ENCODE results near the gene KIF13A. TPM values are rescaled to one million over a fixed set of nuclear protein-coding genes. Genes with fewer than 3 reads are reported as not detected.

Gene KIF13A
- total and polyA plus RNA-seq, 9 of the 15 experiments (the other 6 are each of a cell fraction or from before 2014, with no cell fraction given) = 3.6 to 44.3 (median 29.7) TPM

- TF ChIP-seq ZNF232 (CRISPR knock-in tag; IDR thresholded peaks at IDR 0.05) = no peak
- no peak for TF ChIP-seq PURB (CRISPR knock-in tag; IDR thresholded peaks at IDR 0.05; ENCODE audit: low read depth)
- TF ChIP-seq KAT8 (IDR thresholded peaks at IDR 0.05; ENCODE audit: low read depth) = no peak
- TF ChIP-seq, protein P1, sequence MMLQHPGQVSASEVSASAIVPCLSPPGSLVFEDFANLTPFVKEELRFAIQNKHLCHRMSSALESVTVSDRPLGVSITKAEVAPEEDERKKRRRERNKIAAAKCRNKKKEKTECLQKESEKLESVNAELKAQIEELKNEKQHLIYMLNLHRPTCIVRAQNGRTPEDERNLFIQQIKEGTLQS (IDR thresholded peaks at IDR 0.05) = peak; percentile 18; the same call in 1 of the 2 replicates
- TF ChIP-seq, protein P1 (CRISPR knock-in tag; conservative IDR thresholded peaks at IDR 0.05) = no peak
- no peak for TF ChIP-seq TOE1 (IDR thresholded peaks at IDR 0.05; ENCODE audit: borderline replicate concordance)
- no peak for TF ChIP-seq TOE1 (CRISPR knock-in tag; IDR thresholded peaks at IDR 0.05; ENCODE audit: borderline replicate concordance, low read depth)
- no peak for TF ChIP-seq ZNF311 (CRISPR knock-in tag; IDR thresholded peaks at IDR 0.05)
- peak; percentile 93 for TF ChIP-seq CBX5 (IDR thresholded peaks at IDR 0.05; ENCODE audit: borderline replicate concordance, low read depth)
- TF ChIP-seq, protein P2, sequence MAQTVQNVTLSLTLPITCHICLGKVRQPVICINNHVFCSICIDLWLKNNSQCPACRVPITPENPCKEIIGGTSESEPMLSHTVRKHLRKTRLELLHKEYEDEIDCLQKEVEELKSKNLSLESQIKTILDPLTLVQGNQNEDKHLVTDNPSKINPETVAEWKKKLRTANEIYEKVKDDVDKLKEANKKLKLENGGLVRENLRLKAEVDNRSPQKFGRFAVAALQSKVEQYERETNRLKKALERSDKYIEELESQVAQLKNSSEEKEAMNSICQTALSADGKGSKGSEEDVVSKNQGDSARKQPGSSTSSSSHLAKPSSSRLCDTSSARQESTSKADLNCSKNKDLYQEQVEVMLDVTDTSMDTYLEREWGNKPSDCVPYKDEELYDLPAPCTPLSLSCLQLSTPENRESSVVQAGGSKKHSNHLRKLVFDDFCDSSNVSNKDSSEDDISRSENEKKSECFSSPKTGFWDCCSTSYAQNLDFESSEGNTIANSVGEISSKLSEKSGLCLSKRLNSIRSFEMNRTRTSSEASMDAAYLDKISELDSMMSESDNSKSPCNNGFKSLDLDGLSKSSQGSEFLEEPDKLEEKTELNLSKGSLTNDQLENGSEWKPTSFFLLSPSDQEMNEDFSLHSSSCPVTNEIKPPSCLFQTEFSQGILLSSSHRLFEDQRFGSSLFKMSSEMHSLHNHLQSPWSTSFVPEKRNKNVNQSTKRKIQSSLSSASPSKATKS (CRISPR knock-in tag; IDR thresholded peaks at IDR 0.05) = no peak
- no peak for TF ChIP-seq ZC3H4 (CRISPR knock-in tag; IDR thresholded peaks at IDR 0.05; ENCODE audit: borderline replicate concordance)
- peak; percentile 75 for TF ChIP-seq CEBPB (tag; IDR thresholded peaks at IDR 0.05)
- no peak for TF ChIP-seq SETDB1 (IDR thresholded peaks at IDR 0.05; ENCODE audit: low read length)
- no peak for TF ChIP-seq ARID4B (CRISPR knock-in tag; IDR thresholded peaks at IDR 0.05)
- TF ChIP-seq, protein P3, sequence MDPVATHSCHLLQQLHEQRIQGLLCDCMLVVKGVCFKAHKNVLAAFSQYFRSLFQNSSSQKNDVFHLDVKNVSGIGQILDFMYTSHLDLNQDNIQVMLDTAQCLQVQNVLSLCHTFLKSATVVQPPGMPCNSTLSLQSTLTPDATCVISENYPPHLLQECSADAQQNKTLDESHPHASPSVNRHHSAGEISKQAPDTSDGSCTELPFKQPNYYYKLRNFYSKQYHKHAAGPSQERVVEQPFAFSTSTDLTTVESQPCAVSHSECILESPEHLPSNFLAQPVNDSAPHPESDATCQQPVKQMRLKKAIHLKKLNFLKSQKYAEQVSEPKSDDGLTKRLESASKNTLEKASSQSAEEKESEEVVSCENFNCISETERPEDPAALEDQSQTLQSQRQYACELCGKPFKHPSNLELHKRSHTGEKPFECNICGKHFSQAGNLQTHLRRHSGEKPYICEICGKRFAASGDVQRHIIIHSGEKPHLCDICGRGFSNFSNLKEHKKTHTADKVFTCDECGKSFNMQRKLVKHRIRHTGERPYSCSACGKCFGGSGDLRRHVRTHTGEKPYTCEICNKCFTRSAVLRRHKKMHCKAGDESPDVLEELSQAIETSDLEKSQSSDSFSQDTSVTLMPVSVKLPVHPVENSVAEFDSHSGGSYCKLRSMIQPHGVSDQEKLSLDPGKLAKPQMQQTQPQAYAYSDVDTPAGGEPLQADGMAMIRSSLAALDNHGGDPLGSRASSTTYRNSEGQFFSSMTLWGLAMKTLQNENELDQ (CRISPR knock-in tag; IDR thresholded peaks at IDR 0.05; ENCODE audit: borderline replicate concordance) = no peak
- peak; percentile 97 for TF ChIP-seq TRIM28 (IDR thresholded peaks at IDR 0.05)
- TF ChIP-seq ELF2 (CRISPR knock-in tag; IDR thresholded peaks at IDR 0.05) = no peak
- no peak for TF ChIP-seq SAFB2 (IDR thresholded peaks at IDR 0.05; ENCODE audit: borderline replicate concordance, low read depth, low read length, severe bottlenecking)
Measured at GRCh38 chr6:17737704-17738252, 249.7 kb downstream of the KIF13A start (continued).
